Osteocyte (in vitro differentiated cells): ENCODE measurements around the gene LPCAT3. TPM values are rescaled to one million over a fixed set of nuclear protein-coding genes. Genes with fewer than 3 reads are reported as not detected.
A peak's percentile ranks its signal among the peaks of the same experiment; 100 is the strongest.

Source experiments
- DNase-seq: peaks from one replicate; pipeline ENCODE4 v3.0.0; 2021; ENCODE audit warnings: mixed read lengths; ENCODE audit not compliant: unreplicated experiment; ENCODE audit errors: extremely low spot score
- H3K27ac Mint-ChIP-seq: one replicate; pipeline ENCODE4 v1.8.0; 2021; ENCODE audit warnings: mild to moderate bottlenecking, mixed read lengths; ENCODE audit not compliant: unreplicated experiment
- H3K27me3 Mint-ChIP-seq: one replicate; pipeline ENCODE4 v1.8.0; 2021; ENCODE audit warnings: mixed read lengths; ENCODE audit not compliant: unreplicated experiment
- H3K36me3 Mint-ChIP-seq: one replicate; pipeline ENCODE4 v1.8.0; 2021; ENCODE audit warnings: mixed read lengths; ENCODE audit not compliant: unreplicated experiment
- H3K4me1 Mint-ChIP-seq: one replicate; pipeline ENCODE4 v1.8.0; 2021; ENCODE audit warnings: mixed read lengths; ENCODE audit not compliant: unreplicated experiment
- H3K4me3 Mint-ChIP-seq: one replicate; pipeline ENCODE4 v1.8.0; 2021; ENCODE audit warnings: mild to moderate bottlenecking, moderate library complexity, mixed read lengths; ENCODE audit not compliant: unreplicated experiment
- H3K9me3 Mint-ChIP-seq: one replicate; pipeline ENCODE4 v1.8.0; 2021; ENCODE audit warnings: mixed read lengths; ENCODE audit not compliant: unreplicated experiment
- CTCF ChIP-seq: fragments of 200-600 bp; sonication (generic); IDR thresholded peaks from 2 replicates; pipeline ENCODE4 v1.5.0; 2021; ENCODE audit warnings: antibody characterized with exemption, mild to moderate bottlenecking, moderate library complexity
- total RNA-seq: library from RNA; stranded (reverse); gene quantifications from 2 replicates; pipeline ENCODE4 v1.2.1, GENCODE V29; 2021

LPCAT3 gene
- total RNA-seq, 1 donor from 2014 or later, result 33.2 TPM

GRCh38 chr12:6970096-6970527, 48.2 kb downstream of the LPCAT3 start:
- Mint-ChIP-seq H3K27me3 (no peaks in the 10 kb centered on the region), H3K9me3 (no peaks in the 10 kb centered on the region), H3K36me3 (peaks cover 22% of the 10 kb centered on the region), H3K4me1 (peaks cover 36% of the 10 kb centered on the region), H3K4me3 (peak overlapping the region; percentile 100), H3K27ac (peak overlapping the region; percentile 100)
- DNase-seq, result no peak
- no peak for TF ChIP-seq CTCF

- TF ChIP-seq CTCF, result no peak
- Mint-ChIP-seq H3K4me1 (peaks cover 36% of the 10 kb centered on the region), H3K27ac (peak overlapping the region; percentile 100), H3K4me3 (peak overlapping the region; percentile 100), H3K36me3 (peaks cover 21% of the 10 kb centered on the region), H3K9me3 (no peaks in the 10 kb centered on the region), H3K27me3 (no peaks in the 10 kb centered on the region)
- no peak for DNase-seq
These were observed 49.9 kb downstream of the LPCAT3 start for GRCh38 chr12:6968426-6968825.

- TF ChIP-seq CTCF, result no peak
- Mint-ChIP-seq H3K27ac (no peak overlapping the region), H3K4me3 (no peak overlapping the region), H3K4me1 (peaks cover 35% of the 10 kb centered on the region), H3K27me3 (no peaks in the 10 kb centered on the region), H3K36me3 (peaks cover 21% of the 10 kb centered on the region), H3K9me3 (no peaks in the 10 kb centered on the region)
- DNase-seq, result no peak
These were observed 50.6 kb downstream of the LPCAT3 start for GRCh38 chr12:6967651-6968100.

- no peak overlapping the region for H3K4me3 Mint-ChIP-seq
- H3K27ac Mint-ChIP-seq, result no peak overlapping the region
- H3K4me1 Mint-ChIP-seq, result peaks cover 32% of the 10 kb centered on the region
- no peaks in the 10 kb centered on the region for H3K27me3 Mint-ChIP-seq
- no peak for DNase-seq
- H3K36me3 Mint-ChIP-seq, result peaks cover 21% of the 10 kb centered on the region
- H3K9me3 Mint-ChIP-seq, result no peaks in the 10 kb centered on the region
- TF ChIP-seq CTCF, result no peak
These were observed 51.9 kb downstream of the LPCAT3 start for GRCh38 chr12:6966351-6966750.

- H3K27me3 Mint-ChIP-seq, result no peaks in the 10 kb centered on the region
- H3K4me3 Mint-ChIP-seq, result no peak overlapping the region
These were observed 52.6 kb downstream of the LPCAT3 start for GRCh38 chr12:6965714-6966113.

More at GRCh38 chr12:6965714-6966113, 52.6 kb downstream of the LPCAT3 start:
- TF ChIP-seq CTCF, result no peak
- peak overlapping the region; percentile 78 for H3K27ac Mint-ChIP-seq
- H3K36me3 Mint-ChIP-seq, result peaks cover 21% of the 10 kb centered on the region
- DNase-seq, result no peak
- peaks cover 27% of the 10 kb centered on the region for H3K4me1 Mint-ChIP-seq
- H3K9me3 Mint-ChIP-seq, result no peaks in the 10 kb centered on the region
